HAP-1 (cell line): Measurements from ENCODE around the gene PELI3.
"Not testable (repeated sequence)": the region's sequence is repeated elsewhere in the genome, so short reads cannot be mapped to it uniquely, and the experiment has no call there.

ENCODE experiments used
- DNase-seq, 2 experiments: peaks; one replicate each; pipeline ENCODE4 v3.0.0-alpha.2; 2016 to 2020; ENCODE audit warnings: low spot score in 2 of 2
- H3K27me3 ChIP-seq: fragments of 250-450 bp; sonication (Bioruptor Pico); 2 replicates; pipeline ENCODE4 v1.5.1; 2020; ENCODE audit warnings: low read depth, mild to moderate bottlenecking, moderate library complexity
- H3K36me3 ChIP-seq: fragments of 250-450 bp; sonication (Bioruptor Pico); replicated peaks from 2 replicates; pipeline ENCODE4 v1.5.1; 2020; ENCODE audit warnings: mild to moderate bottlenecking
- H3K4me1 ChIP-seq: fragments of 250-450 bp; sonication (Bioruptor Pico); 2 replicates; pipeline ENCODE4 v1.5.1; 2020; ENCODE audit warnings: mild to moderate bottlenecking
- H3K4me3 ChIP-seq: fragments of 250-450 bp; sonication (Bioruptor Pico); 2 replicates; pipeline ENCODE4 v1.5.1; 2020; ENCODE audit warnings: mild to moderate bottlenecking, moderate library complexity
- H3K9me3 ChIP-seq: fragments of 250-450 bp; sonication (Bioruptor Pico); 2 replicates; pipeline ENCODE4 v1.5.1; 2020; ENCODE audit warnings: mild to moderate bottlenecking, moderate library complexity
- in situ Hi-C: fragments of 300-500 bp; cut with MboI; formaldehyde crosslinking; loops from 3 replicates; pipeline ENCODE4 v1.14.3; 2020; ENCODE audit warnings: low sequenced_read_pairs, inconsistent platforms, mixed read lengths

PELI3 gene

GRCh38 chr11:66432597-66432996 lies 34.1 kb upstream of the PELI3 start:
- Histone ChIP-seq H3K36me3 (peaks cover 16% of the 10 kb centered on the region), H3K4me3 (no peak overlapping the region), H3K9me3 (no peaks in the 10 kb centered on the region), H3K27me3 (no peaks in the 10 kb centered on the region), H3K4me1 (peaks cover under 1% of the 10 kb centered on the region; the same call in 1 of the 2 replicates)
- no peak for DNase-seq
- in situ Hi-C loops, result no loop called here

- peak overlapping the region; percentile 73 for H3K4me3 ChIP-seq
- in situ Hi-C loops, result no loop called here
- no peak for DNase-seq
- H3K9me3 ChIP-seq, result no peaks in the 10 kb centered on the region; the same call in 1 of the 2 replicates
- H3K4me1 ChIP-seq, result peaks cover 5% of the 10 kb centered on the region
- H3K27me3 ChIP-seq, result no peaks in the 10 kb centered on the region
- peaks cover 16% of the 10 kb centered on the region for H3K36me3 ChIP-seq
Observed at GRCh38 chr11:66437979-66438503, 28.7 kb upstream of the PELI3 start.

- Histone ChIP-seq H3K27me3 (no peaks in the 10 kb centered on the region), H3K4me3 (peak within 1 kb of the TSS; percentile 73), H3K4me1 (peaks cover 5% of the 10 kb centered on the region), H3K9me3 (peaks cover 2% of the 10 kb centered on the region; the same call in 1 of the 2 replicates), H3K36me3 (peaks cover 16% of the 10 kb centered on the region)
- in situ Hi-C loops, result no loop called here
- DNase-seq, result peak; percentile 93 to 95
Observed at GRCh38 chr11:66438504-66439466, 27.9 kb upstream of the PELI3 start, which contains the start of gene MRPL11. MRPL11 (minus strand) TSS chr11:66438848; CDS start chr11:66438754, 94 bp downstream.

DNA sequence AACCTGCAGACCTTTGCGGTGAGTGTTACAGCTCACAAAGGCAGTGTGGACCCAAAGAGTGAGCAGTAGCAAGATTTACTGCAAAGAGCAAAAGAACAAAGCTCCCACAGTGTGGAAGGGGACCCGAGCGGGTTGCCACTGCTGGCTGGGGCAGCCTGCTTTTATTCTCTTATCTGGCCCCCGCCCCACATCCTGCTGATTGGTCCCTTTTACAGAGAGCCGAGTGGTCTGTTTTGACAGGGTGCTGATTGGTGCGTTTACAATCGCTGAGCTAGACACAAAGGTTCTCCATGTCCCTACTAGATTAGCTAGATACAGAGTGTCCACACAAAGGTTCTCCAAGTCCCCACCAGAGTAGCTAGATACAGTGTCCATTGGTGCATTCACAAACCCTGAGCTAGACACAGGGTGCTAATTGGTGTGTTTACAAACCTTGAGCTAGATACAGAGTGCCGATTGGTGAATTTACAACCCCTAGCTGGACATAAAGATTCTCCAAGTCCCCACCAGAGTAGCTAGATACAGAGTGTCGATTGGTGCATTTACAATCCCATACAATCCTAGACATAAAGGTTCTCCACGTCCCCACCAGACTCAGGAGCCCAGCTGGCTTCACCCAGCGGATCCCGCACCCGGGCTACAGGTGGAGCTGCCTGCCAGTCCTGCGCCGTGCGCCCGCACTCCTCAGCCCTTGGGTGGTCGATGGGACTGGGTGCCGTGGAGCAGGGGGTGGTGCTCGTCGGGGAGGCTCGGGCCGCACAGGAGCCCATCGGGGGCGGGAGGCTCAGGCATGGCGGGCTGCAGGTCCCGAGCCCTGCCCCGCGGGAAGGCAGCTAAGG lies 26.4 kb upstream of the PELI3 start:
- peak in 1 of 2 experiments; percentile 17 for DNase-seq
- H3K9me3 ChIP-seq, in situ Hi-C loops, H3K4me1 ChIP-seq, H3K27me3 ChIP-seq, H3K4me3 ChIP-seq, H3K36me3 ChIP-seq: not testable (repeated sequence)

DNA sequence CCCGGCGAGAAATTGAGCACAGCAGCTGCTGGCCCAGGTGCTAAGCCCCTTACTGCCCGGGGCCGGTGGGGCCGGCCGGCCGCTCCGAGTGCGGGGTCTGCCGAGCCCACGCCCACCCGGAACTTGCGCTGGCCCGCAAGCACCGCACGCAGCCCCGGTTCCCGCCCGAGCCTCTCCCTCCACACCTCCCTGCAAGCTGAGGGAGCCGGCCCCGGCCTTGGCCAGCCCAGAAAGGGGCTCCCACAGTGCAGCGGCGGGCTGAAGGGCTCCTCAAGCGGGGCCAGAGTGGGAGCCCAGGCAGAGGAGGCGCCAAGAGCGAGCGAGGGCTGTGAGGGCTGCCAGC lies 25.8 kb upstream of the PELI3 start:
- H3K4me3 ChIP-seq, H3K9me3 ChIP-seq, H3K27me3 ChIP-seq, in situ Hi-C loops, H3K4me1 ChIP-seq, H3K36me3 ChIP-seq, DNase-seq: not testable (repeated sequence)

- Histone ChIP-seq H3K4me3 (no peak overlapping the region), H3K27me3 (peaks cover 8% of the 10 kb centered on the region; the same call in 1 of the 2 replicates), H3K36me3 (no peaks in the 10 kb centered on the region), H3K4me1 (no peaks in the 10 kb centered on the region), H3K9me3 (peaks cover 5% of the 10 kb centered on the region; the same call in 1 of the 2 replicates)
- in situ Hi-C loops, result no loop called here
- no peak for DNase-seq
Observed at GRCh38 chr11:66443602-66444001, 23.1 kb upstream of the PELI3 start.

DNA sequence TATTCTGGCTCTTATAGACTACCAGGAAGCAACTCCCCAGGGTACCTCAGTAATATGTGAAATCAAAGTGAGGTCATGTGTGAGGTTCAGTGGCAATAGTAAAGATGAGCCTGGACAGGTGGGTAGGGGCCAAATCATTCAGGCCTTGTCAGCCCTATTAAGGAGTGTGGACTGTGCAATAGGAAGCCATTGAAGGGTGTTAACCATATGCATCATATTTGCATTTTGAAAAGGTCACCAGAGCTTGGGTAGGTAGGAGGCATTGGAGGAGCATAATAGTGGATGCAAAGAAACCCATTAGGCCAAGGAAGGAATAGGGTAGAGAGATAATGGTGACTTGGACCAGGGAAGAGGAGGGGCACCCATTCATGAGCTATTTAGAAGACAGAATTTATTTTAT lies 19.7 kb upstream of the PELI3 start:
- in situ Hi-C loops, result no loop called here
- H3K36me3 ChIP-seq, result no peaks in the 10 kb centered on the region
- H3K27me3 ChIP-seq, result peaks cover 15% of the 10 kb centered on the region
- no peak for DNase-seq
- H3K4me3 ChIP-seq, result no peak overlapping the region
- H3K4me1 ChIP-seq, result peaks cover 2% of the 10 kb centered on the region; the same call in 1 of the 2 replicates
- peaks cover 5% of the 10 kb centered on the region; the same call in 1 of the 2 replicates for H3K9me3 ChIP-seq

GRCh38 chr11:66448523-66448922 lies 18.2 kb upstream of the PELI3 start:
- no peak for DNase-seq
- no peaks in the 10 kb centered on the region for H3K36me3 ChIP-seq
- H3K4me3 ChIP-seq, result no peak overlapping the region
- peaks cover 2% of the 10 kb centered on the region; the same call in 1 of the 2 replicates for H3K4me1 ChIP-seq
- peaks cover 4% of the 10 kb centered on the region; the same call in 1 of the 2 replicates for H3K9me3 ChIP-seq
- peaks cover 15% of the 10 kb centered on the region for H3K27me3 ChIP-seq
- in situ Hi-C loops, result no loop called here

DNA sequence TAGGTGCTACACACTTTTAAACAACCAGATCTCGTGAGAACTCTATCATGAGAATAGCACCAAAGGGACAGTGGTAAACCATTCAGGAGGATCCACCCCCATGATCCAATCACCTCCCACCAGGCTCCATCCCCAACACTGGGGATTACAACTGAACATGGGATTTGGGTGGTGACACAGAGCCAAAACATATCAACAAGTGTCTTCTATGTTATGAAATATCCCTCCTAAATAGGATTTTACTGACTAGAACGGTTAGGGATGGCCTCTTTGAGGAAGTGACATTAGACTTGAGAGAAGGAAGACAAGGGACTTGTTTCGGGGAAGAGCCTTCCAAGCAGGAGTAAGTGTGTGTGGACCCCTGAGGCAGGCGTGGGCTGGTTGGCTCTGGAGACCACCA lies 16.1 kb upstream of the PELI3 start:
- in situ Hi-C loops, result no loop called here
- H3K9me3 ChIP-seq, result 0 out of 2 replicates have a peak, but pooled peaks cover 2% of the 10 kb centered on the region
- no peak overlapping the region for H3K4me3 ChIP-seq
- peaks cover 2% of the 10 kb centered on the region; the same call in 1 of the 2 replicates for H3K4me1 ChIP-seq
- H3K36me3 ChIP-seq, result no peaks in the 10 kb centered on the region
- DNase-seq, result no peak
- H3K27me3 ChIP-seq, result peaks cover 20% of the 10 kb centered on the region

DNA sequence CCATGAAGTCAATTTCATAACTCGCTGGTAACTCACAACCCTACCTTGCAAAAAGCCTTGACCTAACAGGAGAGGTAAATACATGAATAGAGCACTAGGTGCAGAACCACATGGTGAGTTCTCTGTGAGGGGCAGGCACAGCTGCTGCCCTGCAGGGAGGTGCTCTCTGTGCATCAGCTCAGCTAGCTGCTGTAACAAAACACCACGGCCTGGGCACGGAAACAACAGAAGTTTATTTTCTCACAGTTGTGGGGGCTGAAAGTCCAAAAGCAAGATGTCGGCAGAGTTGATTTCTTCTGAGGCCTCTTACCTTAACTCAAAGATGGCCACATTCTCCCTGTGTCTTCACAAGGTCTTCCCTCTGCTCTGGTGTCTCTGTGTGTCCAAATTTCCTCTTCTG lies 15.0 kb upstream of the PELI3 start:
- peaks cover 2% of the 10 kb centered on the region; the same call in 1 of the 2 replicates for H3K4me1 ChIP-seq
- H3K27me3 ChIP-seq, result peaks cover 20% of the 10 kb centered on the region
- no peaks in the 10 kb centered on the region for H3K36me3 ChIP-seq
- H3K4me3 ChIP-seq, result no peak overlapping the region
- DNase-seq, result no peak
- in situ Hi-C loops, result no loop called here
- H3K9me3 ChIP-seq, result 0 out of 2 replicates have a peak, but pooled peaks cover 2% of the 10 kb centered on the region

- Histone ChIP-seq H3K4me3 (no peak overlapping the region), H3K27me3 (peaks cover 12% of the 10 kb centered on the region), H3K36me3 (no peaks in the 10 kb centered on the region), H3K4me1 (no peaks in the 10 kb centered on the region), H3K9me3 (no peaks in the 10 kb centered on the region)
- no peak for DNase-seq
- in situ Hi-C loops, result no loop called here
Observed at GRCh38 chr11:66454247-66454646, 12.5 kb upstream of the PELI3 start.

DNA sequence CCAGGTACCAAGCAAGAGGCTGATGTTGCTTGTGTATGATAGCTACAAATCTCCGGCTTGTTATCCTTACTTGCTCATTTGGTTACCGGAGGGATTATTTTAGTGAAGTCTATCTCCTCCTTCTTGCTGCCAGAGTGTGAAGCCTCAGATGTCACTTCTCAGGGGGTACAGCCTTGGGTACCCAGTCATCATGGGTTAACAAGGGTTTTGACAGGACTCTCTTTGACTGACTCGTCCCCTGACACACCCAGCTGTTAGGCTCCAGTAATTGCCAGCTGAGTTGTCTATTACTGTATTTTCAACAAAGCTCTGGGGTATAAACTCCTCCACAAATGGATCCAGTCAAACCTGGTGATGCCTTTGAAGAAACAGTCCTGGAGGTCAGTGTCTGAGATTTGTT lies 11.9 kb upstream of the PELI3 start:
- Histone ChIP-seq H3K9me3 (no peaks in the 10 kb centered on the region), H3K4me3 (no peak overlapping the region), H3K27me3 (peaks cover 12% of the 10 kb centered on the region), H3K4me1 (no peaks in the 10 kb centered on the region), H3K36me3 (no peaks in the 10 kb centered on the region)
- DNase-seq, result no peak
- in situ Hi-C loops, result no loop called here

GRCh38 chr11:66457826-66458225 lies 8.9 kb upstream of the PELI3 start:
- H3K4me1 ChIP-seq, result no peaks in the 10 kb centered on the region
- H3K4me3 ChIP-seq, result no peak overlapping the region
- peaks cover 6% of the 10 kb centered on the region; the same call in 1 of the 2 replicates for H3K27me3 ChIP-seq
- H3K36me3 ChIP-seq, result no peaks in the 10 kb centered on the region
- in situ Hi-C loops, result no loop called here
- H3K9me3 ChIP-seq, result no peaks in the 10 kb centered on the region
- no peak for DNase-seq
